Cardiac muscle cell (in vitro differentiated cells and primary cell): ENCODE measurements around the gene PPCDC. TPM values are rescaled to one million over a fixed set of nuclear protein-coding genes. Genes with fewer than 3 reads are reported as not detected.

Source experiments
- DNase-seq, 2 donors: peaks; one replicate each; pipeline versions ENCODE4 v3.0.0 to v3.0.0-alpha.2; 2010 to 2017; ENCODE audit warnings: low read depth in 1 of 2, low spot score in 1 of 2
- H3K27ac ChIP-seq: fragments of 200-600 bp; sonication (generic); 2 replicates; pipeline ENCODE4 v1.5.1; 2016
- H3K27me3 ChIP-seq: fragments of 200-600 bp; sonication (generic); 2 replicates; pipeline ENCODE4 v1.6.0; 2016; ENCODE audit warnings: control low read depth
- H3K36me3 ChIP-seq: fragments of 200-600 bp; sonication (generic); 2 replicates; pipeline ENCODE4 v1.5.1; 2016; ENCODE audit warnings: control low read depth
- H3K4me1 ChIP-seq: fragments of 200-600 bp; sonication (generic); 2 replicates; pipeline ENCODE4 v1.8.1; 2017; ENCODE audit warnings: low read depth, mild to moderate bottlenecking, mixed run types
- H3K4me3 ChIP-seq: fragments of 200-600 bp; sonication (generic); 2 replicates; pipeline ENCODE4 v1.5.1; 2016; ENCODE audit warnings: mild to moderate bottlenecking
- H3K9me3 ChIP-seq: fragments of 200-600 bp; sonication (generic); 2 replicates; pipeline ENCODE4 v1.5.1; 2017; ENCODE audit warnings: low read depth, mild to moderate bottlenecking, control low read depth
- CTCF ChIP-seq: IDR thresholded peaks from 2 replicates; pipeline ENCODE4 v1.5.1; 2012; ENCODE audit warnings: low read depth, mild to moderate bottlenecking, low read length
- polyA plus RNA-seq: library from polyadenylated mRNA; unstranded; fragments of >200 nt; fragmentation: Nextera tagmentation; extraction: Ambion mirVana; gene quantifications from 2 replicates; pipeline ENCODE4 v1.2.1, GENCODE V29; 2016
- total RNA-seq: library from RNA; depleted of rRNA; stranded (reverse); fragments of >200 nt; gene quantifications from 2 replicates; pipeline ENCODE4 v1.2.3, GENCODE V29; 2016

PPCDC gene
- total and polyA plus RNA-seq, 2 experiments from 2014 or later: 17.6 to 25.6 TPM

- peaks cover 21% of the 10 kb centered on the region for H3K4me1 ChIP-seq
- no peaks in the 10 kb centered on the region for H3K27me3 ChIP-seq
- H3K27ac ChIP-seq: no peak overlapping the region
- H3K9me3 ChIP-seq: no peaks in the 10 kb centered on the region
- no peak overlapping the region for H3K4me3 ChIP-seq
- no peak for TF ChIP-seq CTCF
- no peaks in the 10 kb centered on the region for H3K36me3 ChIP-seq
- DNase-seq: no peak
These were observed 6.6 kb downstream of the PPCDC start for GRCh38 chr15:75030023-75030413.

- peaks cover 21% of the 10 kb centered on the region for H3K4me1 ChIP-seq
- no peak for DNase-seq
- TF ChIP-seq CTCF: no peak
- no peaks in the 10 kb centered on the region for H3K9me3 ChIP-seq
- no peak overlapping the region for H3K27ac ChIP-seq
- no peaks in the 10 kb centered on the region for H3K36me3 ChIP-seq
- H3K4me3 ChIP-seq: no peak overlapping the region
- H3K27me3 ChIP-seq: no peaks in the 10 kb centered on the region
These were observed 7.0 kb downstream of the PPCDC start for GRCh38 chr15:75030424-75030823.

GRCh38 chr15:75031848-75032247 lies 8.5 kb downstream of the PPCDC start:
- Histone ChIP-seq H3K4me3 (no peak overlapping the region), H3K4me1 (peaks cover 21% of the 10 kb centered on the region), H3K27me3 (no peaks in the 10 kb centered on the region), H3K27ac (no peak overlapping the region), H3K9me3 (no peaks in the 10 kb centered on the region), H3K36me3 (no peaks in the 10 kb centered on the region)
- no peak for TF ChIP-seq CTCF
- DNase-seq: no peak

- no peak for TF ChIP-seq CTCF
- H3K27ac ChIP-seq: no peak overlapping the region
- H3K9me3 ChIP-seq: no peaks in the 10 kb centered on the region
- H3K4me3 ChIP-seq: no peak overlapping the region
- H3K27me3 ChIP-seq: no peaks in the 10 kb centered on the region
- H3K36me3 ChIP-seq: no peaks in the 10 kb centered on the region
- DNase-seq: no peak
- peaks cover 21% of the 10 kb centered on the region for H3K4me1 ChIP-seq
These were observed 9.0 kb downstream of the PPCDC start for GRCh38 chr15:75032395-75032794.

GRCh38 chr15:75033809-75034208 lies 10.4 kb downstream of the PPCDC start:
- Histone ChIP-seq H3K4me3 (no peak overlapping the region), H3K4me1 (peaks cover 25% of the 10 kb centered on the region), H3K9me3 (no peaks in the 10 kb centered on the region), H3K36me3 (no peaks in the 10 kb centered on the region), H3K27ac (no peak overlapping the region), H3K27me3 (no peaks in the 10 kb centered on the region)
- no peak for TF ChIP-seq CTCF
- DNase-seq: no peak

GRCh38 chr15:75034615-75035014 lies 11.2 kb downstream of the PPCDC start:
- no peak for TF ChIP-seq CTCF
- no peak for DNase-seq

More at GRCh38 chr15:75034615-75035014, 11.2 kb downstream of the PPCDC start:
- no peak overlapping the region for H3K27ac ChIP-seq
- H3K4me3 ChIP-seq: no peak overlapping the region
- no peaks in the 10 kb centered on the region for H3K9me3 ChIP-seq
- H3K27me3 ChIP-seq: no peaks in the 10 kb centered on the region
- peaks cover 29% of the 10 kb centered on the region for H3K4me1 ChIP-seq
- no peaks in the 10 kb centered on the region for H3K36me3 ChIP-seq
